DMS153 treated with DMSO at 0.1 percent for 48 hours (cell line): ENCODE results near the gene TBC1D17.

ENCODE experiments used
- DNase-seq: peaks from one replicate; lab custom pipeline; 2025; ENCODE audit not compliant: unreplicated experiment; lab: John Stamatoyannopoulos, UW

Gene TBC1D17

GRCh38 chr19:49860336-49861102, 17.0 kb upstream of the TBC1D17 start:
- DNase-seq: no peak

DNA sequence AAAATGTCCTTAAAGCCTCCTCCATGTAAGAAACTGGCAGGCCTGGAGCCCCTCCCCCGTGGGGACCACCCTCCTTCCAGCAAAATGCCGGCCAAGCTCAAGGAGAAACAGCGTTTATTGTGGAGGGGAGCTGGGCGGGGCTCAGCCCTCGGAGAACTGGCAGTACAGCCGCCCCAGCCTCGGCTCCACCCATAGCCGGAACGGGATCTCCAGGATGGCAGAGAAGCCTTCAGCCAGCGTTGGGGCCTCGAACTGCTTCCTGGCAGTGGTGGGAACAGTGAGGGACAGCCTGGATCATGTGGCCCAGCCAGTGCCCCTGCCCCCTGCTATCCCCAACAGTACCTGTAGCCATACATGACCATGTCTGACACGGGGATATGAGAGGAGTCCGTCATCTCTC, 16.4 kb upstream of the TBC1D17 start:
- DNase-seq: no peak

- DNase-seq: no peak
Measured at GRCh38 chr19:49861541-49862378, 15.7 kb upstream of the TBC1D17 start.

GRCh38 chr19:49862391-49863253, 14.9 kb upstream of the TBC1D17 start:
- no peak for DNase-seq

- no peak for DNase-seq
Measured at GRCh38 chr19:49863254-49863934, 14.1 kb upstream of the TBC1D17 start.

GRCh38 chr19:49863935-49864320, 13.6 kb upstream of the TBC1D17 start:
- DNase-seq: no peak

DNA sequence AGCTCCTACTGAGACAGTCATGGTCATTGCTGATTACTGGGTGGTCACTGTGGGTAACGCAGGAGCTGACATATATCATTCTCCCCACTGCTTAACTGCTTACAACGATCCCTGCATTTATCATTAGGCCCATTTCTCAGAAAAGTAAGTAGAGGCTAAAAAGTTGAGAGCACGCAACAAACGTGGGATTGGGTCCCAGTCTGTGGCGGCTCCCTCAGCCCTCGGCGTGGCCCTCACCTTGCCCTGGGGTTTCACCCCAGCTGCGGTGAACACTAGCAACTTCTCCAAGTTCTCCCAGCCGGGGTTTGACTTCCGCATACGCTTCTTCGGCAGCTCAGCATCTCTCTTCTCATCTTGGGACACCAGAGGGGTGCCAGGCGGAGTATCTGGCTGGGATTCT, 12.6 kb upstream of the TBC1D17 start:
- DNase-seq: no peak

DNA sequence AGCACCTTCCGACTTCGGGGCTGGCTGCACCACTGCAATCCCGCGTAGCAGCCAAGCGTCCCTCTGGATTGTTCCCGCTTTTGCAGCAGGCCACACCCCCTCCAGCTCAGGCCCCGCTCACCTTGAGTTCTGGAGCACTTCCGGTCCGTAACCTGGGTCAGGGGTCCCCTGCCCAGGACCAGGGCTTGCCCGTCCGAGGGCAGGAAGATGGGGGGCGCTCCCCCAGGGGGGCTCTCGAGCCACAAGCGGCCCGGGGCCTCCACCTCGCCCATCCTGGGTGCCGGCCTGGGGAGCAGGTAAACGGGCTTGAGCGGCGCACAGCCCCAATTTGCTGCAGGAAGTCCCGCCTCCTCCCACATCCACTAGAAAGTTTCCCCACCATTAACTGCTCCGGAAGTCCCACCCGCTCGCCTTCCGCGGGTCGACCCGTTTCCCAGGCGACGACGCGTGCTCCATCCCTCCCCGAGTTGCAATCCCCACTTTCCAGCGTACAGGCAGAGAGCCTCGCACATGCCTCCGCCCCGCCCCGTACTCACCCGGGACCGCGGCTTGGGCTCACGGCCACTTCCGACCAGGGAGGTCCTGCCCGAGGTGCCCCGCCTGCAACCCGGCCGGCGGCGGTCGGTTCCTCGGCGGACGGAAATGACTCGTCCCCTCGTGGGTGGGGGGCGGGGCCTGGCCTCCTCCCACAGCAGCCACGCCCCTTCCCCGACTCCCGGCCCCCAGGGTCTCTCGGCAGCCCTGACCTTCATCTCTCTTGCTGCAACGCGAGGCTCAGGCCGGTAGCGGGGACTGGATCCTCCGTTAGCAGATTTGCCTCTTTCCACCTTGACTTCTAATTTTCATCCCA, 10.3 kb upstream of the TBC1D17 start, which contains the start of gene PNKP:
PNKP (minus strand) TSS at position 644 of the 850 bp plus-strand sequence; CDS start at position 272, 372 bp downstream.
- DNase-seq: peak; percentile 77

- no peak for DNase-seq
Measured at GRCh38 chr19:49869009-49869483, 8.5 kb upstream of the TBC1D17 start.

- peak; percentile 99 for DNase-seq
Measured at GRCh38 chr19:49869484-49870308, 7.8 kb upstream of the TBC1D17 start.

DNA sequence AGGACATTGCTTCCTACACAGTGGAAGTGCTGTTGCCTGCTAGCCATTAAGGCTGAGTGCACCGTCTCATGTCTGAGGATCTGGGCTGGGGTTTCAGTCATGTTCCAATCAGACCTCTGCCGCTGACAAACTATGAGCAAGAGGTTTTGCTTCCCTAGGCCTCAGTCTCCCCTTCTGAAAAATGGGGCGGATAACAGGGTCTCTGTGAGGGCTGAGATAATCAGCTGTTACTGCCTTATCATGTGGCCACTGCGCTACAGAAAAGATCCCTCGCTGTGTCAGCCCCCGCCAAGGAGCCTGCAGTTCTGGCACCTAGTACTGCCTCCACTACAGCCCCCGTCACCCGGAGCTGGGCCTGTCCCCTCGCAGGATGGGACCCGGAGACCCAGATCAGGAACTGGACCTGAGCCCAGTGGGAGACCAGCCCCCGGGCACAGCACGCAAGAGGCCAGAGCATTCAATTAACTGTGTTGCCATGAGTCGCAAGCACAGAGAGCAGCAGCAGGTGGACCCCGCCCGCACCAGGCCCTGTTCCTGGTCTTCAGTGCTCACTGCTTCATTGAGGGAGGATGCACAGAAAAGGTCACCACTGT, 7.1 kb upstream of the TBC1D17 start:
- DNase-seq: no peak

DNA sequence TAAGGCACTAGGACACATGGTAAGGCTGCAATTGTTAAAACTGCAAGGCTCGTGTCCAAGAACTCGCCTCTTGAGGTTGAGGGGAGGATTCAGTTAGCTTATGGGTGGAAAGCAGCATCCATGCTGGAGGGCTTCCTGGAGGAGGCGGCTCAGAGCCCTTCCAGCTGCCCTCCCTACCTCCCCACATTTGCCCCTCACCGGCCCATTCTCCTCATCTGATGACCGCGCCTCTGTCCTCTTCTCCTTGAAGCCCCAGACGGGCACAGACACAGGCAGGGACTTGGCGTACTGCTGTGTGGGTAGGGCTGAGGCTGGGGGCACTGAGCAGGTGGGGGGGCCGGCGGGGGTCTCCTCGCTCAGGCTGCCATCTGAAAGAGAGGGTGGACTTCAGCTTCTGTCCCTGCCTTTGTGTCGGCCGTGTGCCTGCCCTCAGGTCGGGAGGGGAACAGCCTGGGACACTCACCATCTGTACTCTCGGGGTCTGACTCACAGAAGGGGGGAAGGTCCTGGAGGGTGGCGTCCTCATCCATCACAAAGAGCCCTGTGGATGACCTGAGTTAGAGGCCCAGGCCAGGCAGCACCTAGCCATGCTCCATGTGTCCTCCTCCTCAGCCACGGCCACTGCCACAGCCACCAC, 6.0 kb upstream of the TBC1D17 start:
- DNase-seq: no peak

GRCh38 chr19:49872245-49873128, 5.0 kb upstream of the TBC1D17 start:
- no peak for DNase-seq

DNA sequence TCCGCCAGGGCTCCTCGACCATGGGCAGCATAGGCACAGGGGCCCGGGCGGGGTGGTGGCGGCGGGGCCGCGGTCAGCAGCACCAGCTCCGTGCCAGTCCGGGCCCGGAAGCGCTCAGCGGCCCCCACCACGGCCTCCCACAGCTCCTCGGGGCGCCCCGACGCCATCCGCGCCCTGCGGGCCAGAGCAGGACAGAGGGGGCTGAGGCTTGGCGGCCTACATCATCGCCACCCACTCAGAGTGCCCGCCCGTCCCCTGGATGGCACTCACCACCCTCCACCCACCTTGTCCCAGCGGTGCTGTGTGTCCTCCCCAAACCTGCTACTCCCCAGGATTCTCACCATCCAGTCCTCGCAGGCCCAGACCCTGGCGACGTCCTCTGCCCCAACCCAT, 4.4 kb upstream of the TBC1D17 start:
- no peak for DNase-seq

- DNase-seq: no peak
Measured at GRCh38 chr19:49873834-49874233, 3.7 kb upstream of the TBC1D17 start.

DNA sequence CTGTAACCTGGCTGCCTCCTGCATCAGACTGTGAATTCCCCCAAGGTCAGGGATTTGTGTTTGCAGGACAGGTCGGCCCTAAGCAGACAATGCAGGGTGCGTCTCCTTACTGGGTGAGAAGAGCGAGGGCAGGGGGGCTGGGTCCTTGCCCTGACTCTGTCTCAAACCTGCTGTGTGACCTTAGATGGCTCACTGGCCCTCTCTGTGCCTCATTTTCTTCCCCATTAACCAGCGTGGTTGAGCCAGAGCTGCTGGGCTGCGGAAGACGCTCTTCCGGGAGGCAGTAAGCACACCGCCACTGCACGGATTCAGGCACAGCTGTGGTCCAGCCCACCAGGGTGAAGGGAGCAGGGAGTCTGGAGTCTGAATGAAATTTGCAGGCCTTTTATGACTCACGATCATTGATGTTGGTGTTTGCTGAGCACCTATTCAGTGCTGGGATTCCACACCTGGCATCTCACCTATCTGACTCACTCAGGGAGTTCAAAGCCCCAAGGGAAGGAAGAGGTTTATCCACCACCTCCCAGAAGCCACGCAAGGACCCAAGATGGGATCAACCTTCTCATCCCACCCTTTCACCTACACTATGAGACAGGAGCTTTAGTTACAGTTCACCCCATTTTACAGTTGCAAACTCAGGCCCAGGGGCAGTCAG, 2.9 kb upstream of the TBC1D17 start:
- DNase-seq: no peak
